Measurements from ENCODE around the gene SHD. TPM values are rescaled to one million over a fixed set of nuclear protein-coding genes. Genes with fewer than 3 reads are reported as not detected.

The SHD gene
- total and polyA plus RNA-seq, 2 donors (not counting 1 experiment from before 2014, with no cell fraction given), result not detected

GRCh38 chr19:4232614-4233281 lies 46.3 kb upstream of the SHD start:
- DNase-seq (ENCODE audit: low read depth in 2 of 2), result no peak
- H4K20me1 ChIP-seq (ENCODE audit: control insufficient read depth, extremely low read depth, insufficient read depth, low read length), result no peaks in the 10 kb centered on the region
- no peak overlapping the region for H2AFZ ChIP-seq (ENCODE audit: low read length)
- H3K9me3 ChIP-seq (ENCODE audit: control insufficient read depth, insufficient read depth, low read depth, low read length), result no peaks in the 10 kb centered on the region
- peaks cover 3% of the 10 kb centered on the region for H3K4me1 ChIP-seq (ENCODE audit: control insufficient read depth, extremely low read depth, insufficient read depth, low read length)
- no peak overlapping the region for H3K9ac ChIP-seq (ENCODE audit: insufficient read depth, low read length)
- peaks cover 7% of the 10 kb centered on the region for H3K27me3 ChIP-seq (ENCODE audit: control insufficient read depth, insufficient read depth, low read length)
- H3K36me3 ChIP-seq (ENCODE audit: control insufficient read depth, insufficient read depth, low read length), result no peaks in the 10 kb centered on the region
- no peak for TF ChIP-seq EZH2 (IDR thresholded peaks at IDR 0.05; ENCODE audit: low read length, missing control alignments)
- TF ChIP-seq CTCF (conservative IDR thresholded peaks at IDR 0.05 in 1 of 2, IDR thresholded peaks at IDR 0.05 in 1 of 2; ENCODE audit: low read depth in 1 of 2, low read length in 2 of 2), result no peak
- H3K79me2 ChIP-seq (ENCODE audit: control insufficient read depth, insufficient read depth, low read length), result no peaks in the 10 kb centered on the region
- H3K4me3 ChIP-seq (replicated peaks in 1 of 4; ENCODE audit: control extremely low read depth in 1 of 4, insufficient read depth in 1 of 4, low read depth in 3 of 4, low read length in 4 of 4), result no peak overlapping the region
- no peak overlapping the region for H3K27ac ChIP-seq (ENCODE audit: insufficient read depth, low read length)
- H3K4me2 ChIP-seq (ENCODE audit: extremely low read depth, insufficient read depth, low read length), result no peak overlapping the region

GRCh38 chr19:4233282-4233853 lies 45.7 kb upstream of the SHD start:
- H3K4me2 ChIP-seq (ENCODE audit: extremely low read depth, insufficient read depth, low read length), result no peak overlapping the region

More at GRCh38 chr19:4233282-4233853, 45.7 kb upstream of the SHD start:
- Histone ChIP-seq H3K36me3 (ENCODE audit: control insufficient read depth, insufficient read depth, low read length) (no peaks in the 10 kb centered on the region), H3K79me2 (ENCODE audit: control insufficient read depth, insufficient read depth, low read length) (no peaks in the 10 kb centered on the region), H3K27ac (ENCODE audit: insufficient read depth, low read length) (no peak overlapping the region), H3K27me3 (ENCODE audit: control insufficient read depth, insufficient read depth, low read length) (peaks cover 5% of the 10 kb centered on the region), H3K9me3 (ENCODE audit: control insufficient read depth, insufficient read depth, low read depth, low read length) (no peaks in the 10 kb centered on the region), H4K20me1 (ENCODE audit: control insufficient read depth, extremely low read depth, insufficient read depth, low read length) (no peaks in the 10 kb centered on the region), H2AFZ (ENCODE audit: low read length) (no peak overlapping the region), H3K9ac (ENCODE audit: insufficient read depth, low read length) (no peak overlapping the region), H3K4me1 (ENCODE audit: control insufficient read depth, extremely low read depth, insufficient read depth, low read length) (peaks cover 3% of the 10 kb centered on the region), H3K4me3 (replicated peaks in 1 of 4; ENCODE audit: control extremely low read depth in 1 of 4, insufficient read depth in 1 of 4, low read depth in 3 of 4, low read length in 4 of 4) (no peak overlapping the region)
- peak; percentile 52 to 73 for TF ChIP-seq CTCF (conservative IDR thresholded peaks at IDR 0.05 in 1 of 2, IDR thresholded peaks at IDR 0.05 in 1 of 2; ENCODE audit: low read depth in 1 of 2, low read length in 2 of 2)
- no peak for TF ChIP-seq EZH2 (IDR thresholded peaks at IDR 0.05; ENCODE audit: low read length, missing control alignments)
- DNase-seq (ENCODE audit: low read depth in 2 of 2), result peak in 1 of 2 donors; percentile 18

All from fibroblast of lung (primary cell).